GM19468 (cell line): ENCODE measurements around the gene CNTFR.
A peak's percentile ranks its signal among the peaks of the same experiment; 100 is the strongest.

Source experiments
- ATAC-seq: cut with Tn5 transposase; IDR thresholded peaks from one replicate; pipeline ENCODE4 v1.9.1; 2021; ENCODE audit warnings: mild to moderate bottlenecking, moderate library complexity, moderate number of reproducible peaks; ENCODE audit not compliant: unreplicated experiment; ENCODE audit errors: extremely low read depth

CNTFR gene

GRCh38 chr9:34620061-34620994, 30.8 kb upstream of the CNTFR start, which contains the start of gene DCTN3:
Gene DCTN3, minus strand, starts transcription at chr9:34620495. Its CDS starts 31 bp downstream, at chr9:34620464.
- peak; percentile 95 for ATAC-seq

DNA sequence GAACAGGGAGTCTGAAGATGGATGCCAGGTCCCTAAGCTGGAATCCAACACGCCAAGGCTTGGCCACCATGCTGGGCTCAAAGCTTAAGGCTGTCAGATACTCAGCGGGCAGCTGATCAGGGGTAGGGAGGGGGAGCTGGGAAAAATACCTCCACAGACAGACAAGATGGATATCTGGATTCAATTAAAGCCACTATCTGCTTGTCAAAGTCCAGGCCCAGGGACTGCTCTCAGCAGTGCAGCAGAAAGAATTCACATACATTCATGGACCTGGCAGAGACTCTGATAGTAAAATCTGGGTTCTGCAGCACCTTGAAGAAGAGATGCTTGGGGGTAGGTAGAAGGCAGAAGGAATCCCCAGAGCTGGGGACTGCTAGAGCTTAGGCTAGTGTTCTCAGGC, 25.6 kb upstream of the CNTFR start:
- ATAC-seq: no peak

DNA sequence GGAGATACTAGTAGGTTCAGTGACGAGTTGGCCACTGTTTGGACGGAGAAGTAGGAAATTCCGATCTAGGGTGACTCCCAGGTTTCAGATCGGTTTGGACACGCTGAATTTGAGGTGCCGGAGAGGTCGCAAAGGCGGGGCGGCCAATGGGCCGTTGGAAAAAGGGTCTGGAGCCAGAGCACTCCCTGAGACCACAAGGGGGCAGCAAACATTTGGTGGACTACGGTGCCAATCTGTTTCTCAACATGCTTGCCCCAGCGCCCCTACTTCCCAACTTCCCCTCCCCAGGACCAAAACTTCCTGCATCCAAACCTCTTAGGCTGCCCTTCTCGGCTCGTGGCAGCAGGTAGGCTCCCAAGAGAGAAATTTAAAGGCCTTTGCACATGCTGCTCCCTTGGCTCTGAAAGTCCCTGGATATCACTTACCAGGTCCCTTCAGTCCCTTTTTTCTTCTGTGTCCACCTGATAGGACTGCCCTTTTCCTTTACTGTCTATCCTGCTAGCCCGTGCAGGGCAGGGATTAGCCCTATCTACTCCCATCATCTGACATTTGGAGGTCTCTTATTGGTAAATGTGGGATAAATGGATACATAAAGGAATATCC, 23.4 kb upstream of the CNTFR start:
- no peak for ATAC-seq

DNA sequence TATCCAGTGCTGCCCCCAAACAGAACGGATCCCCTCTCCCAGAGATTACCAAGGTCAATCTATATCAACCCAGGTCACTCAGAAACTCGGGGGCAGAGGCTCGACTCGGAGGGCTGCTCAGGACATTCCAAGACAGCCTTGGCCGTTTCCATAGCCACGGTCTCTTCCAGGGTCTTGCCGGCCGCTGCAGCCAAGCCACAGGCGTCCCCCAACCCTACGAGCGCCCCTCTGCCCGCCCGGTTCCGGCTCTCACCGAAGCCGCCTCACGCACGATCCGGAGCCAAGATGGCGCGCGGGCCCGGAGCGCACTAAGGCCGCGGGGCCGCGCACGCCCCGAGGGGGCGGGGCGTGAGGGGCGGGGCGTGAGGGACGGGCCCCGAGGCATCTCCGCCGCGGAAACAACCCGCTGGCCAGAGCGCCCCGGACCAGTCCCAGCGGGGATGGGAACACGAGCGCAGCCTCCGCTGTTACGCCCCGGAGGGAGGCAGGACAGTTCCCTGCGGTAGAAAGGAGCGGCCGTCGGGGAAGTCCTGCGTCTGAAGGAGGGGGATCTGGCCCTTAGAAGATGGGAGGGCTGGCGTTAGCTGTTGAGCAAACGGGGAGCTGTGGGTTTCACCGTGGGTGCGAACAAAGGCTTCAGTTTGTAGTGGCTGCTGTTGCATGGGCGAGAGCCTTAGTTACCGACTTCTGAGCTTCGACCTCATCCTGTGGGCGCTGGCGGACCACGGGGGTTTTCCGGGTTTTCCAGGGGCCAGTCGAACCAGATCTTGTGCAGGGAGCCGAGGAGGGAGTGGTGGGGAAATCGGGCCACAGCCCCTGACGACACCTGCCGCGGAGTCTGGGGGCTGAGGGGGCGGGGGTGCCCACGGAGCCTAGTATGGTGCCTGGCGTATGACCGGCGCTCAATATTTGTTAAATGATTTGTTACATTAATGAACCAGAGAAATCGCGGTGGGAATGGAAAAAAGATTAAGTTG, 22.6 kb upstream of the CNTFR start, which contains the start of gene RPP25L:
Gene RPP25L, minus strand, starts transcription at position 287 of the 977 bp plus-strand sequence. CDS start 801 bp downstream, outside the sequence.
- ATAC-seq: peak; percentile 86

GRCh38 chr9:34611251-34611810, 21.8 kb upstream of the CNTFR start:
- ATAC-seq: no peak

- no peak for ATAC-seq
These were observed 21.1 kb upstream of the CNTFR start for GRCh38 chr9:34610434-34611206.

- ATAC-seq: no peak
These were observed 17.8 kb upstream of the CNTFR start for GRCh38 chr9:34607331-34607730.

- ATAC-seq: no peak
These were observed 17.4 kb upstream of the CNTFR start for GRCh38 chr9:34606905-34607304.

DNA sequence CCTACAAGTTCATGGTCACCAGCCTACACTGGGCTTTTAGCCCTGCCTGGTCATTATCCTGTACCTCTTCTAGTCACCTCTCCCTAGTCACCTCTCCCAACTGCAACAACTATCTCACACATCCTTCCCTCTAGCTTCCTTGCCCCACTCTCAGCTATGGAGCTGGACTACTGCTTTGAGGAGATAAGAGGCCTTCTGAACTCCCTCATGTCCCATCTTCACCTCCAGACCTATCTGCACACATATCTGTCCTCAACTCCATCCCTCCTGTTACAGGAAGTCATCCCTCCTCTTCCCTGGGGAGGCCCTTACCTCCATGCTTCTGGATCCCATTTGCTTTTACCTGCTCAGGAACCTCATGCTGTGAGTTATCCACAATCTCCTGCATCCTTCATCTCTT, 16.7 kb upstream of the CNTFR start:
- ATAC-seq: no peak

GRCh38 chr9:34603610-34604231, 14.2 kb upstream of the CNTFR start:
- ATAC-seq: no peak

DNA sequence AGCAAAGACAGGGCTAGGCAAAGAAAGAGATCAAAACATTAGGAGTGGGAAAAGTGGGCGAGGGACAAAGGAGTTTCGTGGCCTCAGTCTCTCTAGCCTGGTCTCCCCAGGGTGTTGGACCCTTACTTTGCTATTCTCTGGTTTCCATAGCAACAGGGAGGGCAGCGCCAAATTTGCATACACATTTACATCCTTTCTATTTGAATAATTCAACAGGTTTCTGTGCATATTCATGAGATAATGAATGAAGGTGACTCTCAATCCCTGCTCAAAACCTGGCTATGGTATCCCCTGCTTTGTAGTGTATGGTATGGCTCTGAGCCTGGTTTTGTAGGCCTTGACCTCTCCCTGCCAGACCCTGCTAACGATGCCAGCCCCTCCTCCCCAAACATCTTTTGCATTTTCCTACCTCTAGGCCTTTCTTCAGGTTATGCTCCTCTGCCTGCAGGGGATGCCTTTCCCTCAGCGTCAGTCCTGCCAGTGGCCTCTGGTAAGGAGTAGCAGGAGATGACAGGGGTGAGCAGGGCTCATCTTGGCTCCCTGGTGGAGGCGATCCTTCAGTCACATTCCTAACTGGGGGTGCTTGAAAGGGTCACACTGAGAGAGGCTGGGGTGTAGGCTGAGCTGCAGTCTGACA, 12.5 kb upstream of the CNTFR start:
- no peak for ATAC-seq

DNA sequence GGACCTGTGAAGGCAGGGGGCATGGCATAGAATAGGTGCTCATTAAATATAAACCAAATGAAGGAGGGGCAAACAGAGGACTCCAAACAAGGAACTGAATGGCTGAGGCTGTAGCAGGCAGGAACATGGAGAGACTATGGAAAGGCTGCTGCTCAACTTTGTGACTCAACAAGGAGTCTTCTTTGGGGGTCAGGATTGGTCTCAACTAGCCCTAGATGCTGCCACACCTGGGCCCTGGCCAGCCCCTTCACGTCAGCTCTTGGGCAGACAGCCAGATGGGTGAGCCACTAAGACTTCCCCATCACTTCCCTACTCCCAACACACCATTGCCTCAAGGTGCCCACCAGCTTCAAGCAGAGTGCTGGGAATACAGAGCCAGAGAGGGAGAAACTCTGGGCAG, 11.4 kb upstream of the CNTFR start:
- no peak for ATAC-seq

GRCh38 chr9:34599546-34599945, 10.0 kb upstream of the CNTFR start:
- no peak for ATAC-seq

GRCh38 chr9:34594177-34594576, 4.7 kb upstream of the CNTFR start:
- ATAC-seq: no peak

DNA sequence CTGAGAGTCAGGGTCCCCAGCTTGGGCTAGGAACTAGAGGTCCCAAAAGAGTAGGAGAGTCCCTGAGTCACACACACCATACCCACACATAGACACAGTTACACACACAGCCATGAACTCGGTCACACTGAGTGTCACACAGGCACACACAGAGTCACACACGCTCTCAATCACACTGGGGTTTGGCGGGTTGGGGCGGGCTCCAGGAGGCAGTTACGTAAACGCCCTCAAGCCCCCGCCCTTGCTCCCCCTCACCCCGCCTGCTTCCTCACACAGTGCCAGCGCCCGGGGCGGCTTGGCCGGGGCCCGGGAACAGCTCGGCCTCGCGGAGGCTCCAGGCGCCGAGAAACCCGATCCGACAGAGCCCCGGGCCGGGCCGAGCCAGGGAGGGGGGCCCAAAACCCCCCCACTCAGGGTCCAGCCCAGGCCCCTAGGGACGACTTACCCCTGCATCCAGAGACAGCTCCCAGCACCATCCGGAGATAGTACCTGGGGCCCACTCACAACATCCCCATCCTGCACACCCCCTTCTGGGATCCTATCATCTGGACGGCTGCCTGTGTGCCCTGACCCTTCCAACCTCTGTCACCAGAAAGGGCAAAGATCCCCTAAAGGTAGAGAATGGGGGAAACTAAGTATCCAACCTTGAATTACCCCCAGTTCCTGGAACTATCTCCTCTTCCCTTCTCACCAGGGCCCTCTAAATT, 3.5 kb upstream of the CNTFR start:
- ATAC-seq: no peak

DNA sequence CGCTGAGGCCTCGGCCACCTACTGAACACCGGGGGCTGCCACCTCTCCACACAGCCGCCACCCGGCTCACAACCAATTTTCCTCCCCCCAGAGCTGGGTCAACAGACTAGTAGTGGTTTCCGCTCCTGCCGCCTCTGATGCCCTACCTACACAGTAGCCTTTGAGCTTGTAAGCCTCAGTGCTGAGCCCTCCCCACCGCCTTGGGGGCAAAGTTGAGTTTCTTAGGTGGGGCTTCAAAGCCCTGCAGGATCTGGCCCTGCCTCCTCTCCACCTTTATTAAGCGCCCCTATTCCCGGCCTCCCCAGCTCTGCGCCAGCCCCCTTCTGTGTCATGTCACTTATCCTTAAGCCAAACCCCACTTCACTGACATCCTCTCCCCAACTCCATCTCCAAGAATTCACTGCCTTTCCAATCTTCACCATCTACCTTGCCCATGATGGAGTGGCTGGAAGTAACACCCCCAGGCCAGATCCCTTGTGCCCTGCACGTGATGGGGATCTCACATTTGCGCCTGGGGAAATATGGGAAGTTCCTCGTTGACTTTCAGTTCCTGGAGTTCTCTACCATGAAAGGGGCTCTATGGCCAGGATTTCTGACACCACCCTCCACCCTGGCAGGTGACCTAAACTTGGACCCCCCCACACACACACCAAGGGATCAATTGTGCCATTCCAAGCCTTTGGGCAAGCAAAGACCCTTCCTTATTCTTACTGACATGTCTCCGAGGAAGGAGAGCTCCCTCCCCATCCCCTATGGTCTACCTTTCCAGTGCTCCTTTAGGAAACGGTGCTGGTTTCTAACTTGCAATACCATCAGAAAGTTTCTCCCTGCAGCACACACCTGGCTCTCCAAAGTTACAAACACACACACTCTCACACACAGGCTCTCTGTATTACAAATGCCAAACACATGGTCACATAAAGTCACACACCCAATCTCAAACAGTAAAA, 2.7 kb upstream of the CNTFR start:
- ATAC-seq: no peak
